T47D (cell line): ENCODE data around the gene OXT.

Experiments used
- DNase-seq, 2 experiments: peaks; one replicate each; pipeline versions ENCODE4 v3.0.0 to v3.0.0-alpha.2; 2011 to 2012; ENCODE audit warnings: low read depth in 1 of 2, low spot score in 1 of 2
- JUND ChIP-seq: IDR thresholded peaks from 2 replicates; pipeline ENCODE4 v1.6.1; 2012; ENCODE audit warnings: low read depth
- in situ Hi-C: cut with HindIII; loops from 2 replicates; pipeline ENCODE4 v1.10.0; 2016; ENCODE audit warnings: low sequenced_read_pairs, low pct_unique_long_range_greater_than_20kb

The OXT gene

DNA sequence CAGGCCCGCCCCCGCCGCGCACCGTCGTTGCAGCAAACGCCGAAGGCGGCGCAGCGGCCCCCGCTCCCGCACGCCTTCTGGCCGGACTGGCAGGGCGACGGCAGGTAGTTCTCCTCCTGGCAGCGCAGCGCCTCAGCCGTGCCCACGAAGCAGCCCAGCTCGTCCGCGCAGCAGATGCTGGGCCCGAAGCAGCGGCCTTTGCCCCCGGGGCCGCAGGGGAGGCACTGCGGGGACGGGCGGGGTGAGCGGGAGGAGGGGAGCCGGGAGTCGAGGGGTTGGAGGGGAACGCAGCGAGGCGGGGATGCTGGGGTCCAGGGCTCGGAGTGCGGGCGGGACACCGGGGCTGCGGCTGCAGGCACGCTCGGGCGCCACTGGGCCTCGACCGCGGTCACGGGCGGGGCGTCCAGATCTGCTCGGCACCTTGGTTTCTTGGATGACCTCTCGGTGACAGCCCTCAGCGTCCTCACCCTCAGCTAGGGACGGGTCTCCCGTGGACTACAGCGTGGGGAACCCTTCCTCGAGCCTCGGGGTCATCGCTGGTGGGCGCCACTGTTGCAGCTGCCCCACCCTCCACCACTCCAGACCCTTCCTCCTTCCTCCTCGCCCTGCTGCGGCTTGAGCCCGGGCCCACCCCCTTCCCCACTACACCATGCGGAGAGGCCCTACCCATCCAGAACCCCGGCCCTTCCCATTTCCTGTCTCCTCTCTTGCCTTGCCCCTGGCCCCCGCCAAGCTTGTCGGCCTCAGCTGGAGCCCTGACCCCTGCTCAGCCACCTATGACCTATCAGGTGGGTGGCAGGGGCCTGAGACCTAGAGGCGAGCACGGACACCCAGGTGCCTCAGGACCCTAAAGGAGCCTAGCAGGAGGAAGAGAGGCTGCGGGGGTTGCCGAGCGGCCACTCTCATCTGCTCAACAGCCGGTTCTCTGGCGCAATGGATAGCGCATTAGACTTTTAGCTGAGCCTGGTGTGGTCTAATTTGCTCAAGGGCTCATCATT is 11.8 kb downstream of the OXT start:
- no peak for DNase-seq
- no peak for TF ChIP-seq JUND
- in situ Hi-C loops = no loop called here

DNA sequence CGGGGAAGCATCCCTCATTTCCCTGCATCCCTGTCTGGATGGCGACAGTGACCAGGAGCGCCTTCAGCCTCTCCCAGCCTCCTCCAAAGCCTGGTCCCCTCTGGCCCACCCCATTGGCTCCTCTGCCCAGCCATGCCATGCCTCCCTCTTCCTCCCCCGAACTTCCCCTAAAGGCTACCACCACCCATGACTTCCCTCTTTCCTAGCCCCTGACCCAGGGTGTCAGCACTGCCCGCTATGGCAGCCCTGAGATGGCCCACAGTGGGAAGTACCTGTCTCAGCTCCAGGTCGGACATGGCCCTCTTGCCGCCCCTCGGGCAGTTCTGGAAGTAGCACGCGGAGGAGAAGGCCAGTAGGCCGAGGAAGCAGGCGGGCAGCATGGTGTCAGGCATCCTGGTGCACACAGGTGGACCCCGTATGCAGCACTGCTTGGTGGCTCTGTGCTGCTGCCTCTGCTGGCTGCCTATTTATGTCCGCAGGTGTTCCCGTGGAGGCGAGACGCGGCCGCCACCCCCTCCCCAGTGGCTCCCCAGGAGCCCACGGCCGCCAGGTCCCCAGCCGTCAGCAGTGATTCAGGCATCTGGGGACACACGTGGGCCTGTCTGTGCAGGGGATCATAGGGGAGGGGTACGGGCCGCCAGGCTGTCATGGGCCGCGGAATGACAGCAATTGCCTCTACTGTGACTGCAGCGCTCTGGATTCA is 13.0 kb downstream of the OXT start, which contains the start of gene AVP:
Gene AVP (minus strand): TSS at position 442 of the 703 bp plus-strand sequence. CDS start 50 bp downstream, at position 392.
- in situ Hi-C loops = no loop called here
- no peak for DNase-seq
- TF ChIP-seq JUND = no peak

DNA sequence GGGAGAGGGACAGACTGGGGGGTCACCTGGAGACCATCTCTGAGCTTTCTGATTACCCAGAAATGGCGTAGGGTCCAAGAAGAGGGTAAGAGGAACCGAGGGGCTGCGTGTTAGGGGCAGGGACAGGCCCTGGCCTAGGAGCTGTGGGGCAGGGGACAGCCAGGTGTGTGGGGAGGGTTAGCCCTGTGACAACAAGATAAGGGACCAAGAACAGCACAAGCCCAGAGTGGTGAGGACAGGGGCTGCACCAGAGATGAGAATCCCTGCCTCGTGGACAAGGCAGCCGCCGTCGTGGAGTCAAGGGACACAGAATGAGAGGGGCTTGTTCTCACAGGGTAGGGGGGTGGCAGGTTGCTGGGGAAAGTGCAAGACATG is 13.6 kb downstream of the OXT start:
- DNase-seq = no peak
- in situ Hi-C loops = no loop called here
- no peak for TF ChIP-seq JUND

DNA sequence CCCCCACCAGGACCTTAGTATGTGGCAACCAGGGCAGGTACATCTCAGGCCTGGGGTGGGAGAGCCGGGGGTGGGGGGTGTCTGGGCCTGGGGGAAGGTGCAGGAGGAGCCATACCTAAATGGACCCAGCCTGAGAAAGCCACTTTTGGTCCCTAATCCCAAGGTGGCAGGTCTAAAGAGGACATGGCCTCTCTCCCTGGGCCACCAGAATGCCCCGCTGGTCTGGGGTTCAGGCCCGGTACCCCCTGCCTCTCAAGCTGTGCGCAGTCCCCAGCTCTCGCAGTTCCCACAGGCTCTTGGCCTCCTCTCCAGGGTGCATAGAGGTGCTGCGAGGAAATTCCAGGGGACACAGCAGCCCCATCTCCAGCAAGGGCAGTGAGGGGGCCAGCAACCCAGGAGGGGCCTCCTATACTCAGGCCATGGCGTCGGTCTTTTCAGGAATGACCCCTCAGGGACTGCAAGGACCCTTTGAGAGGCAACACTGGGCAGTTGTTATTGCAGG is 14.2 kb downstream of the OXT start:
- no peak for TF ChIP-seq JUND
- no peak for DNase-seq
- in situ Hi-C loops = no loop called here

DNA sequence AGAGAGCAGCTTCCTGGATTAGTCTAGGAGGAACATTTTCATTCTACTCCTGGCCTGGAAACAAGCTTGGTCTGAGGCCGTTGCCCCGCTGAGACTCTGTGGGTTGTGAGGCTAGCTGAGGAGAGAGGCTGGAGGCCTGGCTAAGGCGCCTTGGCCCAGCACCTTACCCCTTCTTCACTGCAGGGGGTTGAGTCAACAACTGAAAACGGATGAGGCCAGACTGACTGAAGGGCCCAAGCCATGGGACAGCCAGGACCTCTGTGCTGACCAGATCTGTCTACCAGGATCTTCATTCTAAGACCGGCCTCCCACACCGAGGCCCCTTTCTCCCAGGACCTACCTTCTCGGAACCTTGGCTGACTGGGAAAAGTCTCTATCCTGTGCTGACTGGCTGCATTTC is 16.6 kb downstream of the OXT start:
- DNase-seq = no peak
- in situ Hi-C loops = no loop called here
- TF ChIP-seq JUND = no peak

DNA sequence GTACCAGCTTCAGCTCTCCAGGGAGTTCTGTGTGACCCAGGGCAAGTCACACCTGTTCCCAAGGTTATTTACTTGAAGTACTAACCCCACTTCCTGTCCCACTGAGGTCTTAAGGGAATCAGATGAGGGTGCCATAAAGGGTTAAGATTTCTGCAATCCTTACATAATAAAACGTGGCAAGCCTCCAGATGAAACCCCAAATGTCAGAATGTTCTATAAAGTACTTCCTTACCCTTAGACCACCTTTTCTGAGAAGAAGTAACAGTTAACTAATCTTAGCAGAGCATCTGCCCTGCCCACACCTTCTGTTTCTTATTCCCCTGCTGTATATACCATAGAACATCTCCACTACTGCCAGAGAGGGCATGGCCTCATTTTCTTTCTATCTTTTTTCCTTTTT is 19.1 kb downstream of the OXT start:
- in situ Hi-C loops = no loop called here
- no peak for TF ChIP-seq JUND
- no peak for DNase-seq

DNA sequence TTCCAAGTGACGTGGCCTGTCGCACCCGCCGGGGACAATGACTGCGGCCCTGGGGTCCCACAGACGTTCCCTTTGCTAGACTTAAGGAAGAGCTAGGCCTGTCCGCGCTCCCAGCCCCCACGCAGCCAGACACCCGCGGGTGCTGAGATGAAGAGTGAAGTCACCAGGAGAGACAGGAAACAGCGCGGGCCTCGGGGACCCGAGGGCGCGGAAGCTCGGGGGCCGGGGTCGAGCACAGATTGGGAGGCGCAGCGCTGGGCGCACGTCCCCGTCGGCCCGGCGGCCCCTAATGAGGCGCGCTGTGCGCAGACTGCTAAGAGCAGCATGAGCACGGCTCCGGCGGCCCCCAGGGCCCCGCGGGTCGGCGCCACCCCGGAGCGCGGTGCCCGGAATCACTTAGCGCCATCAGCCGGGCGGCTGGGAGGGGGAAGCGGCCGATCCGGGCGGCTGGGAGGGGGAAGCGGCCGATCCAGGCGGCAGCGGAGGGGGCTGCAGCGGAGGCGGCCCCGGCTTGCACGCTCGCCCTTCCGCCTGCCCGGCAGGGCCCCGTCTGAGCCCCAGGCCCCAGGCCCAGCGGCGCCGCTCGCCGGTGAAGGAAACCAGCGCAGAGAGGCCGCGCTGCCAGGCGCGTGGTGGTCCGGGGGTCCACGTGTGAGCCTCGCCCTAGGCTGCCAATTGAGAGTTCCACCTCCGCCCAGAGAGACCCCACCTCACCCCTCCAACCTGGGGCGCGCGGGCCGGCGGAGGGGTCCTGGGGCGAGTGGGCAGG is 21.4 kb downstream of the OXT start:
- no peak for TF ChIP-seq JUND
- in situ Hi-C loops = no loop called here
- DNase-seq = no peak

DNA sequence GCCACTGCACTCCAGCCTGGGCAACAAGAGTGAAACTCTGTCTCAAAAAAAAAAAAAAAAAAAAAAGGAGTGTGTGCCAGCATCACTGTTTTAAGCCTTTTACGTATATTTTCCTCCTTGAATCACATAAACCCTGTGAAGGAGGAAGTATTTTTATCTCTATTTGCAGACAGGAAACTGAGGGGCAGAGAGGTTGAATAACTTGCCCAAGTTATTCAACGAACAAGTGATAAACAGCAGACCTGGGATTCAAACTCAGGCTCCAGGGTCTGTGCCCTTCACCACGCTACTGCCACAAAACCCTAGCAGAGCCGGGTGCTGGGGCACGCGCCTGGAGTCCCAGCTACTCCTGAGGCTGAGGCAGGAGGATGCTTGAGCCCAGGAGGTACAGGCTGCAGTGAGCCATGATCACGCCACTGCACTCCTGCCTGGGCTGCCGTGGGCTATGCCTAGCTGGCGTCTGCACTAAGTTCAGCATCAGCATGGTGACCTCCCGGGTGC is 22.5 kb downstream of the OXT start:
- no peak for DNase-seq
- in situ Hi-C loops = no loop called here
- TF ChIP-seq JUND = no peak

DNA sequence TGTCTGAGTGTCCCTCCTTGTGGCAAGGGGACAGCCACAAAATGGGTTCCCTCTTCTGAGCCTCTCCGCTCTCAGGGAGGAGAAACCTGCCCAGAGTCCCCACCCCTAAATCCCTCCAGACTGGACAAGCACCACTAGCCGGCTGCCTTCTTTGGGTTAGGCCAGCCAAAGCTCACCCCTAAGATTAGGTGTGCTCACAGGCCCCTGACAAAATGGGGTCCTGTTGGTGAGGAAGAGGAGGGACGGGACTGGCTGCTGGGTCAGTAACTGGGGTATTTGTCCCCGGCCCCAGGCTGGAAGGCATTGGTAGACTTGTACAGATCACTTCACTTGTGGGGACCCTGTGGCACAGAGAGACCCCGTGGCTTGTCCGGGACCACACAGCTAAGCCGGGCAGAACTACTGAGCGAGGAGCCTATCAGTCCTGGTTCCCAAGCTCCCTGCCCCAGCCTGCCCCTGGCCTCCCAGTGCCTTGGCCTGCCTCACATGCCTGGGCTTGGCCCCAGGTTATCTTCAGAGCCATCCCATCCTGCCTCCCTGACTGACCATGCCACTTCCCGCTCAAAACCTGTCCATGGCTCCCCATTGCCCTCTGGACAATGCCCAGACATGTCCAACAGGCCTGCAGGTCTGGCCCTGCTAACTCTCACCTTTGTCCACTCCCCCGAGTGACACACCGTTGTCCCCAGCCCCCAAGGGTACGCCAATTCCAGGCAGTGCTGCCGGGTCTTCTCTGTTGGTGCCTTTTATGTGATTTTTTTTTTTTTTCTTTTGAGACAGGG is 23.6 kb downstream of the OXT start:
- in situ Hi-C loops = no loop called here
- no peak for DNase-seq
- no peak for TF ChIP-seq JUND

DNA sequence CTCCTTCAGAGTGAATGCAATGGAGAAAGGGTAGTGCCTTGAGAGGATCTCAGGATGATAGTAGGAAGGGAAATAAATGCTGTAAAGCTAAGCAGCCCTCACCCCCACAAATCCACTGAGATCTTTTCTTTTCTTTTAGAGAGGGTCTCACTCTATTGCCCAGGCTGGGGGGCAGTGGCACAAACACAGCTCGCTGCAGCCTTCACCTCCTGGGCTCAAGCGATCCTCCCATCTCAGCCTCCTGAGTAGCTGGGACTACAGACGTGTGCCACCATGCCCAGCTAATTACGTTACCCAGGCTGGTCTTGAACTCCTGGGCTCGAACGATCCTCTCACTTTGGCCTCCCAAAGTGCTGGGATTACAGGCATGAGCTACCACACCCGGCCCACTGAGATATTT is 29.1 kb downstream of the OXT start:
- in situ Hi-C loops = no loop called here
- no peak for TF ChIP-seq JUND
- no peak for DNase-seq

DNA sequence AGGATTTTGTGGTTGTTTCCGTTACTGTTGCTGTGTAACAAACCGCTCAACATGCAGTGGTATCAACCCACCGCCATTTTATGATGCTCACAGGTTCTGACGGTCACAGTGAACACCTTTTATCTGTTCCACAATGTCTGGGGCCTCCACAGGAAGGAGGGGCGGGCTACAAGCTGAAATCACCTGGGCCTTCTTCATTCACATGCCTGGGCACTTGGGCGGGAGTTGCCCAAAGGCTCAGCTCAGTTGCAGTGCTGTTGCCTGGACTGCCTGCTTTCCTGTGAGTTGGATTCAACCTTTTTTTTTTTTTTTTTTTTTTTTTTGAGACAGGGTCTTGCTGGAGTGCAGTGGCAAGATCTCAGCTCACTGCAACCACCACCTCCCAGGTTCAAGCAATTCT is 29.8 kb downstream of the OXT start:
- no peak for TF ChIP-seq JUND
- in situ Hi-C loops = no loop called here
- no peak for DNase-seq
